GM18502 (cell line): Measurements from ENCODE around the gene HDHD5.

Experiments
- ATAC-seq: cut with Tn5 transposase; IDR thresholded peaks from one replicate; pipeline ENCODE4 v1.9.1; 2021; ENCODE audit warnings: mild to moderate bottlenecking; ENCODE audit not compliant: unreplicated experiment, poor library complexity

HDHD5 gene

DNA sequence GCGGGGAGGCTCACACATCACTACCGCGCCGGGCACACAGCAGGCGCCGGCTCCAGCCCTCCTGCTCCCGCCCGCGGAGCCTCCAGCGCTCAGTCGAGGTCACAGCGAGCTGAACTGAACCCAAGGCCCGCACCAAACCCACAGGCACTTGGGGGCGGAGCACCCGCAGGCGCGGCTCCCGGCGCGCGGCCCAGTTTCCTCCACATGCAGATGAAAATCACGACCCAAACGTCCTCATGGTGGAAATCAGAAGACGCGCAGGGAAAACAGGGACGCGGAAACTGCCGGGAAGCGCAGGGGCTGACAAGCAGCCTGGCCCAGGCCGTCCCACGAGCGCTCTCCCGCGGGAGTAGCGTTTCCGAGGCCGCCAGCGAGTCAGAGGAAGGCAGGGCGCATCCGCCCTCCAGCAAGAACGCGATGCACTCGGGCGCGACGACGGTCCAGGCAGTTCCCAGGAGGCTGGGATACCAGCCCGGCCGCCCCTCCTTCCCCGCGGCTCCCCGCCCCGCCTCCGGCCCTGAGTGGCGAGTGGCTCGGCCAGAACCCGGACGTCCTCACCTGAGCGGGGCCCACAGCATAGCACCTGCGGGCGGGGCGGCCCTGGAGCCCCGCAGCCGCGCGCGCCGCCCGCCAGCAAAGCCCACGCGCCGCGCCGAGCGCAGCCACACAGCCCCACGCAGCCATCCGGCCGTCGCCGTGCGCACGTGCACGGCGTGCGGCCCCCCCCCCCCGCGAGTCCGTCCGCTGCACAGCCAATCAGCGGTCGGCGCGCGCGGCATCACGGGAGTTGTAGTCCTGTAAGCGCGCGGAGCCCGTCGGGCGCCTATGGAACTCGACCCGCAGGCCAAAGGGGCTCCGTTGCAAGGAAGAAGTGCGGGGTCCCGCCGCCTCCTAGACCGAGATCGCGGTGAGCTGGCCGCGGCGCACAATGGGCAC lies at the start of gene HDHD5:
HDHD5 (minus strand) TSS at position 710 of the 936 bp plus-strand sequence; CDS start at position 684, 26 bp downstream.
- ATAC-seq = peak; percentile 75

GRCh38 chr22:17205432-17205831 lies 46.4 kb upstream of the HDHD5 start:
- ATAC-seq = no peak

DNA sequence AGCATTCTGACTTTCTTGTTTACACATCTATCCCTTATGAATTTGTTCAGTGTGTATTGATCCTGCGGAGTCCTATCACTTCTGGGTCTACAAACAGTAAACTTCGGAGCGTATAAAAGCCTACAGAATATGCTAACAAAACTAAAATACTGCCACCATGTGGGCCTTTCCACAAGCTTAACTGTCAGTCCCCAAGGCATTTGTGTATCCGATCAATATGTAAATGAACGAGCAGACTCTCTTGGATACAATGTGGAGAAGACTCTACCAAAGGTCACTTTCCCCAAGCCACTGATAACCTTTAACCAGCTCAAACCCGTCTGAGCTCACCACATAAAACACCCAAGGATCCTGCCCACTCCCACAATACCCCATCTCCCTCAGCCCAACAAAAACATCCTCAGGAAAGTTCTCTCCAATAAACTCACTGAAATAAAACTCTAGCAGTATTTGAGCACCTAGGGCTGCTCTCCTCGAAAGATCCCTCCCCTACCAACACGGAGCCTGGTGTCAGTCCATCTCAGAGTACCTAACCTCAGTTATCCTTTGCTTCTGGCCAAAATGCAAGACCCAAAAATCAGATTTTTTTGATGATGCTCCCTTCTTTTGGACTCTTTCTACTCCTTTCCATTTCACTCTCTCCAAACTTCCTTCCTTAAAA lies 42.3 kb upstream of the HDHD5 start:
- no peak for ATAC-seq

- ATAC-seq = no peak
Observed at GRCh38 chr22:17199003-17199731, 40.1 kb upstream of the HDHD5 start.

DNA sequence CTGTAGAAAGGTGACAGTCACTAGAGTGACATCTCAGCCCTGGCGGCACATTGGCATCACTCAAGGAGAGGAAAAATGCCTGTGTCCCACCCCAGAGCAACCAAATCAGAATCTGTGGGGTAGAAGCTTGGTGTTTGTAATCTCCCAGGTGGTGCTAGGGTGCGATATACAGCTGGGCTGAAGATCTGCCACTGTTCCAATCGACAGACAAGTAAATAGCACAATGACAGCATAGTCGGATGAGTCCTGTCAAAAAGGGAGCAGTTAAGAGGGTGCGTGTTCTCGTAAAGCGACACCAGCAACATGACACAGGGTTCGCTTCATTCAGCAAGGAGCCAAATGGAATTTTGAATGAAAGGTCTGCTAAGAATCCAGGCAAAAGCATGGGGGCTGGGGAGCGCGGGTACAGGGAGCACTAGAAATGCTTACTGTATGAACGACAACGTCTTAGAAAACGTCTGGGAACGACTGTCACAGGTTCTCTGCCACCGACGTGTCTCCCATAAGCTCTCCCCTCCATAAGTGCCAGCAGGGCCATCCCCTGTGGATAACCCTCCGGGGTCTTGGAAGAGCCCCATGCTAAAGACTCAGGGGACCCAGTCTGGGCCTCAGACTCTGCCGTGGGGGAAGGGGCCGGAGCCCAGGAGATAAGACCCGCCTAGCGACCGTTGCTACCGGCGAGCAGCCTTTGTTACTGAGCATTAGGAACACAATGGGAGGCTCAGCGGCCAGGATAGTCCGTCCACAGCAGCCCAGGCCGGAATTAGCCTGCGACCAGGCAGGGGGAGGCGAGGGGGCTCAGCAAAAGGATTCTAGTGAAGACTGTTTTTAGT lies 39.3 kb upstream of the HDHD5 start:
- ATAC-seq = no peak

GRCh38 chr22:17194213-17194612 lies 35.1 kb upstream of the HDHD5 start:
- ATAC-seq = no peak

- no peak for ATAC-seq
Observed at GRCh38 chr22:17192186-17192585, 33.1 kb upstream of the HDHD5 start.

GRCh38 chr22:17191163-17191784 lies 32.2 kb upstream of the HDHD5 start:
- ATAC-seq = no peak

DNA sequence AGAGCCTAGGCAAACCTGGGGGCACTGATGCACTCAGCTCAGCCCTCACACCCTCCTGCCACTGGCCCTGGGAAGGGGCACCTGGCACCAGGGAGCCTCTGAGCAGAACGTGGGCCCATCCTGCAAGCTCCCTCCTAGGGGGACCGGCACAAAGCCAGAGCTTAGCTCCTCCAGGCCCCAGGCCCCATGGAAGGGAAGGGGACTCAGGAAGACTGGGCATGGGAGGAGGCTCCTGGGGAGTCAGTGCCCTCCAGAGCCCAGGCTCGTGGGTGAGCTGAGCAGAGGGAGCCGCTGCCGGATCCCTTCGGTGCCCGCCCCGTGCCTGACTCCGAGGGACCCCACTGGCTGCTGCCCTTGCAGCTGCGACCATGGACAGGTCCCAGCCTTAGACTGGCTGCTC lies 31.6 kb upstream of the HDHD5 start:
- no peak for ATAC-seq

DNA sequence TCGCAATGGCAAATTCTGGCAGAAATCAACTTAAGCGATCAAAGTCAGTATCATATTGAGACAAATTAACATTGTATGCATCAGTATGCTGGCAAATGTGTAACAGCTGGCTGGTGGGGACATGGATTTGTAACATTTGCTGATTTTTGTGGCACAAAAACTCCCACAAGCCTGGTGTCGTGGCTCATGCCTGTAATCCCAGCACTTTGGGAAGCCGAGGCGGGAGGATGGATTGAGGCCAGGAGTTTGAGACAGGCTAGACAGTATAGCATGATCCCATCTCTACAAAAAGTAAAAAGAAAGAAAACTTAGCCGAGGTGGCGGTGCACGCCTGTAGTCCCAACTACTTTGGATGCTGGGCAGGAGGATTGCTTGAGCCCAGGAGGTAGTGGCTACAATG lies 17.6 kb upstream of the HDHD5 start:
- ATAC-seq = no peak

GRCh38 chr22:17172029-17172833 lies 13.2 kb upstream of the HDHD5 start:
- no peak for ATAC-seq

DNA sequence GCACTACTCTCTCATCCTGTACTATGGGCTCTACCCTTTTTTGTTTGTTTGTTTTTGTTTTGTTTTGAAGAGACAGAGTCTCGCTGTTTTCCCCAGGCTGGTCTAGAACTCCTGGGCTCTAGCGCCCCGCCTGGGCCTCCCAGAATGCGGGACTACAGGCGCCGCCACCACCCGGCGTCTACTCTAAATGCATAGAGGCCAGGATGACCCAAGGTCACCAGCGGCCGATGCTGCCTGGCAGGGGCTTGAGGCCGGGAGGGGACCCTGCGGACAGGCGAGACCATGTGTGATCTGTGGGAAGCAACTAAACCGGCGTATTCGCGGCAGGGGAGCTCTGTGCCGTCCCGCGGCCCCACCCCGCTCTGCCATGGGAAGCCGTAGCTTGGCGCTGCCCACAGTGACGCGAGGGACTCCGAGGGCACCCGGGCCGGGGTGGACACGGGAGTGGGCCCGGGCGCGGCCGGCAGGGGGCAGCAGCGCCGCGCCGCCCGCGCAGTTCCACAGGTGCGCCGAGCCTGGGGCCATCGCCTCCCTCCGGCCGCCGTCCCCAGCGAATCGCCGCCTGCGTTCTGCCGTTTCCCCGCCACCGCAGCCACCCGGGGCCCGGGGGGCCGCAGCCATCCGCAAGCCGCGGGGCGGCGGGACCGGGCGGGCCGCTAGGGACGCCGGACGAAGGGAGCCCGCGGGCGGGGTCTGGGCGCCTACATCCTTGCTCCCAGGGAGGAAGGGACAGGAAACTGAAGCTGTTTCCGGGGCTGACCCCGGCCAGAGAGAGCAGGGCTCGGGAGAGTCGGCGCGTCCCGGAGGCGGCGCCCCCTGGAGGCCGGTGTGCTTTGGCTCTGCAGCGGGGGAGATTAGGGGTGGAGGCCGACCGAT lies 12.3 kb upstream of the HDHD5 start:
- peak; percentile 94 for ATAC-seq

GRCh38 chr22:17167486-17167885 lies 8.4 kb upstream of the HDHD5 start:
- no peak for ATAC-seq

DNA sequence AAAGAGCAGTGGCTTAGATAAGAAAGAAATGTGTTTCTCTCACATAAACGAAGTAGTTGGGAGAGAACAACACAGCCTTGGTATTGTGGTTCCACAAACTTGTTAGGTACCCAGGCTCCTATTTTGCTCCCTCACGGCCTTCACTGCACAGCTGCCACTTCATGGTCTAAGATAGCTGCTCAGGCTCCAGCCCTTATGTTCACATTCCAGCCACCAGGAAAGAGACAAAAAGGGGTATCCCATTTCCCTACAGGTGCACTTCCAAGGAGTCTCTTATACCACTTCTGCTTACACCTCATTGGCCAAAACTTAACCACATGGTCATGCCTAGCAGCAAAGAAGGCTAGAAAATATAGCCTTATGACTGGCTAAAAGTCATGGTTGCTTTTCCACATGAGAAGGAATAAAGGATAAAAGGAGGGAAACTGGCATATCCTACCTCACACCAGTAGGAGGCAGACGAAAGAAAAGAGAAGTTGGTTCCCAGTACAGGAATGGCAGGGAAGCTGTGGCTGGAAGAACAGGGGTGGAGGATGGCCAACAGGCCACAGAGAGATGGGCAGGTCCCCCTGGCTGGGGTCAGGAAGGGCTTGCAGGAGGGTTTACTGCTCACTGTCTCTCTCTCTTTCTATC lies 5.4 kb upstream of the HDHD5 start:
- ATAC-seq = no peak

DNA sequence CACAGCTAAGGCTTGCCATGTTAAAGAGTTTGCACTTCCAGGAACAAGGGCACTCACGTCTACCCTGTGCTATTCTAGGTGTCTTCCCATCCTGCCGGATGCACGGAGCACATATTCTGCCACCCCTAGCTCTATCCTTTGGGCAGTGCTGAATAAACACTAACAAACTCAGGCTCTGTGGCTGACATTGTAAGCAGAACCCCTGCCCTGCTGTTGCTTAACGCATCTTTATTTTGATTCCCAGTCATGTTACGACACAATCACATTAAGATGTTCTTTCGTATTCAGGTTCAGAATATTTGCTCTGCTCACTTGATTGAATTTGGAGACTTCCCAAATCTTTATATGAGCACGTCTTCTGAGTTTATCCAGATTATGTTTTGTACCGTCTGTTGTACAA lies 3.7 kb upstream of the HDHD5 start:
- ATAC-seq = no peak

DNA sequence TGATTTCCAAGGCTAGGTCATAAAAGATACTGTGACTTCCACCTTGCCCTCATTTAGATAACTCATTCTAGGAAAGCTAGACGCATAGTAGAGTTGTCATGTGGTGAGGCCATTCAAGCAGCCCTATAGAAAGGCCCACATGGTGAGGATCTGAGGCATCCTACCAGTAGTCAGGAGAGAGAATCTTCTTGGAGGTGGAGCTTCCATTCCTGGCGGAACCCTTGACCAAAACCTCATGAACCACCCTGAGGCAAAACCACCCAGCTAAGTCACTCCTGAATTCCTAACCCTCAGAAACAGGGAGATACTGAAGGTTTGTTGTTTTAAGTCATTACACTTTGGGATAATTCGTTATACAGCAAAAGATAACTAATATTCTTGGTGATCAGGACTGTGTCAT lies 2.9 kb upstream of the HDHD5 start:
- no peak for ATAC-seq

GRCh38 chr22:17159504-17159951 lies 451 bp upstream of the HDHD5 start:
- ATAC-seq = peak; percentile 13
